ENCODE data around the gene ZNF346. TPM values are rescaled to one million over a fixed set of nuclear protein-coding genes. Genes with fewer than 3 reads are reported as not detected.

ZNF346 gene
- total RNA-seq, 1 donor from 2014 or later: 48.6 TPM

- Mint-ChIP-seq H3K27me3 (ENCODE audit: low read depth) (no peaks in the 10 kb centered on the region), H3K36me3 (peaks cover 18% of the 10 kb centered on the region), H3K27ac (no peak overlapping the region), H3K4me3 (no peak overlapping the region), H3K9me3 (peaks cover 7% of the 10 kb centered on the region), H3K4me1 (peaks cover 2% of the 10 kb centered on the region)
- TF ChIP-seq, protein P1, sequence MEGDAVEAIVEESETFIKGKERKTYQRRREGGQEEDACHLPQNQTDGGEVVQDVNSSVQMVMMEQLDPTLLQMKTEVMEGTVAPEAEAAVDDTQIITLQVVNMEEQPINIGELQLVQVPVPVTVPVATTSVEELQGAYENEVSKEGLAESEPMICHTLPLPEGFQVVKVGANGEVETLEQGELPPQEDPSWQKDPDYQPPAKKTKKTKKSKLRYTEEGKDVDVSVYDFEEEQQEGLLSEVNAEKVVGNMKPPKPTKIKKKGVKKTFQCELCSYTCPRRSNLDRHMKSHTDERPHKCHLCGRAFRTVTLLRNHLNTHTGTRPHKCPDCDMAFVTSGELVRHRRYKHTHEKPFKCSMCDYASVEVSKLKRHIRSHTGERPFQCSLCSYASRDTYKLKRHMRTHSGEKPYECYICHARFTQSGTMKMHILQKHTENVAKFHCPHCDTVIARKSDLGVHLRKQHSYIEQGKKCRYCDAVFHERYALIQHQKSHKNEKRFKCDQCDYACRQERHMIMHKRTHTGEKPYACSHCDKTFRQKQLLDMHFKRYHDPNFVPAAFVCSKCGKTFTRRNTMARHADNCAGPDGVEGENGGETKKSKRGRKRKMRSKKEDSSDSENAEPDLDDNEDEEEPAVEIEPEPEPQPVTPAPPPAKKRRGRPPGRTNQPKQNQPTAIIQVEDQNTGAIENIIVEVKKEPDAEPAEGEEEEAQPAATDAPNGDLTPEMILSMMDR (IDR thresholded peaks at IDR 0.05; ENCODE audit: unreplicated experiment): no peak
- no peak for DNase-seq (ENCODE audit: low spot score in 2 of 2, unreplicated experiment in 2 of 2)
Measured at GRCh38 chr5:177035976-177036375, 13.5 kb downstream of the ZNF346 start.

GRCh38 chr5:177036443-177036842 is 13.9 kb downstream of the ZNF346 start:
- H3K4me3 Mint-ChIP-seq: no peak overlapping the region
- peaks cover 15% of the 10 kb centered on the region for H3K36me3 Mint-ChIP-seq
- peaks cover 4% of the 10 kb centered on the region for H3K9me3 Mint-ChIP-seq
- no peak overlapping the region for H3K27ac Mint-ChIP-seq
- DNase-seq (ENCODE audit: low spot score in 2 of 2, unreplicated experiment in 2 of 2): no peak
- H3K4me1 Mint-ChIP-seq: peaks cover 2% of the 10 kb centered on the region
- no peaks in the 10 kb centered on the region for H3K27me3 Mint-ChIP-seq (ENCODE audit: low read depth)
- TF ChIP-seq, protein P1 (IDR thresholded peaks at IDR 0.05; ENCODE audit: unreplicated experiment): no peak

DNA sequence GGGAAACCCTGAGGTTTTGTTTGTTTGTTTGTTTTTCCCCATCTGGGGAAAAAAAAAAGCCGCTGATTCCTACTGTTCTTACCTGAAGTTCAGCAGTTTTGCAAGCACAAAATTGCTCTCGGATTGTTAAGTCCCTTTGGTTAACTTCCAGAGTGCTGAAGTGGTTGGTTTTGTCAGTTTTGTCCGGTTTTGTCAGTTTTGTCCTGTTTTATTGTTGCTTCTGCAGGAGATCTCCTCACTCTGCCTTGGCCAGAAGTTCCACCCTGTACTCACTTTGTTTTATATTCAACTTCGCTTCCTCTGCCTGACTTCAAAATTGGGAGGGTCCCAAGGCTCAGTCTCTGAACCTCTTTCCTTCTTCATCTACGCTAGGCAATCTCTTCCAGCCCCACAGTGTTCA is 14.4 kb downstream of the ZNF346 start:
- H3K27ac Mint-ChIP-seq: no peak overlapping the region
- TF ChIP-seq, protein P1 (IDR thresholded peaks at IDR 0.05; ENCODE audit: unreplicated experiment): no peak
- H3K4me3 Mint-ChIP-seq: no peak overlapping the region
- peaks cover 17% of the 10 kb centered on the region for H3K36me3 Mint-ChIP-seq
- no peak for DNase-seq (ENCODE audit: low spot score in 2 of 2, unreplicated experiment in 2 of 2)
- H3K27me3 Mint-ChIP-seq (ENCODE audit: low read depth): no peaks in the 10 kb centered on the region
- no peaks in the 10 kb centered on the region for H3K9me3 Mint-ChIP-seq
- H3K4me1 Mint-ChIP-seq: peaks cover 2% of the 10 kb centered on the region

DNA sequence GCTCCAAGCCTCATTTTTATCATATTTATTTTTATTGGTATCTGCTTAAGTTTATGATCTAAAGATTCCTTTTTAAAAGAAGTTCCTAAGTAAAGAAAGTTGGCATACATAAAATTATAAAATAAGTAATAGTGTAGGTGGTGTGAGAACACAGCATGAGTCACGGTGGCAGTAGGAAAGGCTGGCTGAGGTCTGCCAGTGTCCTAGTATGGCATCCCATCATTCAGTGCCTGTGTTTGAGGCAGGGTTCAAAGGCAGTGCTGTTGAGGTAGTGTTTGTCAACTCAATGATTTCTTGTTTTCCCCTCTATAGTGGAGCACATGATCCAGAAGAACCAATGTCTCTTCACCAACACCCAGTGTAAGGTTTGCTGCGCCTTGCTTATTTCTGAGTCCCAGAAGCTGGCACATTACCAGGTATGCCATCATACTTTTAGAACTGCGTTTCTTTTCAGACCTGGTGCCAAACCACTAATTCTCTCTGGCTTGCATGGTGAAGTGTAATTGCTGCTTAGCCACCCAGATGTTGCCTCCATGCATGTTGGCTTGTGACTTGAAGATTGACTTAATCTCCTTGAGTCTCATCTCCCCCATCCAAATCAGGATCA is 18.4 kb downstream of the ZNF346 start:
- no peak for DNase-seq (ENCODE audit: low spot score in 2 of 2, unreplicated experiment in 2 of 2)
- H3K27ac Mint-ChIP-seq: no peak overlapping the region
- H3K27me3 Mint-ChIP-seq (ENCODE audit: low read depth): no peaks in the 10 kb centered on the region
- no peak overlapping the region for H3K4me3 Mint-ChIP-seq
- TF ChIP-seq, protein P1 (IDR thresholded peaks at IDR 0.05; ENCODE audit: unreplicated experiment): no peak
- H3K9me3 Mint-ChIP-seq: no peaks in the 10 kb centered on the region
- H3K36me3 Mint-ChIP-seq: peaks cover 25% of the 10 kb centered on the region
- peaks cover under 1% of the 10 kb centered on the region for H3K4me1 Mint-ChIP-seq

DNA sequence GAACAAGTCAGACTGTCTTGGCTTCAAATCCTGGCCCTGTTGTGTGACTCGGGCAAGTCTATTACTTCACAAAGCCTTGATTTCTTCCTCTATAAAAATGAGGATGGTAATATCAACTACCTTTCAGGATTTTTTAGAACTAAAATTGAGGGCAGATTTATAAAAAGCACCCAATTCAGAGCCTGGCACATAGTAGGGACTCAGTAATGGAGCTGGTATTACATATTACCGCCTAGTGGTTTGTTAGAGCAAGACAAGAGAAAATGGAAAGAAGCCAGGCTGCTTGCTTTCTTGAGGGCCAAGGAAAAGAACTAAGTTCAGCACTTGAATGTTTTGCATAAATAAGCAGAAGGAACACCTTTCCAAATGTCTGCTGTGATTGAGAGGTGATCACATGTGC is 19.4 kb downstream of the ZNF346 start:
- Mint-ChIP-seq H3K9me3 (no peaks in the 10 kb centered on the region), H3K27me3 (ENCODE audit: low read depth) (no peaks in the 10 kb centered on the region), H3K4me3 (no peak overlapping the region), H3K27ac (no peak overlapping the region), H3K4me1 (no peaks in the 10 kb centered on the region), H3K36me3 (peaks cover 25% of the 10 kb centered on the region)
- TF ChIP-seq, protein P1 (IDR thresholded peaks at IDR 0.05; ENCODE audit: unreplicated experiment): no peak
- DNase-seq (ENCODE audit: low spot score in 2 of 2, unreplicated experiment in 2 of 2): no peak

GRCh38 chr5:177043114-177043513 is 20.6 kb downstream of the ZNF346 start:
- no peaks in the 10 kb centered on the region for H3K9me3 Mint-ChIP-seq
- no peak overlapping the region for H3K27ac Mint-ChIP-seq
- no peak for DNase-seq (ENCODE audit: low spot score in 2 of 2, unreplicated experiment in 2 of 2)
- H3K4me3 Mint-ChIP-seq: no peak overlapping the region
- peaks cover 27% of the 10 kb centered on the region for H3K36me3 Mint-ChIP-seq
- TF ChIP-seq, protein P1 (IDR thresholded peaks at IDR 0.05; ENCODE audit: unreplicated experiment): no peak
- no peaks in the 10 kb centered on the region for H3K4me1 Mint-ChIP-seq
- H3K27me3 Mint-ChIP-seq (ENCODE audit: low read depth): no peaks in the 10 kb centered on the region
